AG10803 (cell line): ENCODE results near the gene GTF3C4.

Experiments used
- DNase-seq: peaks from one replicate; pipeline ENCODE4 v3.0.0; 2010; ENCODE audit warnings: low read depth
- H3K4me3 ChIP-seq: 2 replicates; pipeline ENCODE4 v1.5.1; 2011; ENCODE audit warnings: mild to moderate bottlenecking, low read length, control low read depth
- CTCF ChIP-seq: conservative IDR thresholded peaks from 2 replicates; pipeline ENCODE4 v1.5.1; 2011; ENCODE audit warnings: mild to moderate bottlenecking, low read length, control low read depth, inconsistent platforms

Gene GTF3C4

GRCh38 chr9:132630116-132630515 lies 40.1 kb upstream of the GTF3C4 start:
- no peak overlapping the region for H3K4me3 ChIP-seq
- DNase-seq, result no peak
- TF ChIP-seq CTCF, result no peak

- no peak for TF ChIP-seq CTCF
- no peak overlapping the region for H3K4me3 ChIP-seq
- DNase-seq, result no peak
Measured at GRCh38 chr9:132630811-132631210, 39.5 kb upstream of the GTF3C4 start.

- DNase-seq, result peak; percentile 53
- H3K4me3 ChIP-seq, result no peak overlapping the region
Measured at GRCh38 chr9:132631280-132631679, 39.0 kb upstream of the GTF3C4 start.

GRCh38 chr9:132631685-132632084 lies 38.6 kb upstream of the GTF3C4 start:
- no peak for DNase-seq
- no peak for TF ChIP-seq CTCF
- H3K4me3 ChIP-seq, result no peak overlapping the region

More at GRCh38 chr9:132631280-132631679, 39.0 kb upstream of the GTF3C4 start:
- peak; percentile 18; the same call in 1 of the 2 replicates for TF ChIP-seq CTCF

GRCh38 chr9:132632413-132633129 lies 37.7 kb upstream of the GTF3C4 start:
- H3K4me3 ChIP-seq, result no peak overlapping the region
- DNase-seq, result no peak
- no peak for TF ChIP-seq CTCF

- no peak for TF ChIP-seq CTCF
- no peak overlapping the region for H3K4me3 ChIP-seq
- DNase-seq, result no peak
Measured at GRCh38 chr9:132634327-132634726, 35.9 kb upstream of the GTF3C4 start.

GRCh38 chr9:132637351-132637750 lies 32.9 kb upstream of the GTF3C4 start:
- H3K4me3 ChIP-seq, result no peak overlapping the region
- no peak for DNase-seq
- no peak for TF ChIP-seq CTCF
